Astrocyte (in vitro differentiated cells and primary cell): ENCODE data around the gene RBCK1. TPM values are rescaled to one million over a fixed set of nuclear protein-coding genes. Genes with fewer than 3 reads are reported as not detected.

Source experiments
- DNase-seq: peaks from one replicate; pipeline ENCODE4 v3.0.0-alpha.2; 2010; ENCODE audit warnings: low read depth
- FAIRE-seq: peaks from 2 replicates; lab custom pipeline; 2011; peaks lifted over from hg19 to GRCh38; lab: Jason Lieb, UNC
- H2AFZ ChIP-seq: 2 replicates; pipeline ENCODE4 v1.6.0; 2012; ENCODE audit warnings: low read depth, low read length, inconsistent platforms
- H3K27ac ChIP-seq: 2 replicates; pipeline ENCODE4 v1.5.1; 2011; ENCODE audit warnings: low read depth, low read length, inconsistent platforms
- H3K27me3 ChIP-seq: 2 replicates; pipeline ENCODE4 v1.6.0; 2011; ENCODE audit warnings: low read length, inconsistent platforms; ENCODE audit not compliant: insufficient read depth
- H3K36me3 ChIP-seq: 2 replicates; pipeline ENCODE4 v1.5.1; 2011; ENCODE audit warnings: low read length, inconsistent platforms; ENCODE audit not compliant: insufficient read depth
- H3K4me1 ChIP-seq: 2 replicates; pipeline ENCODE4 v1.5.1; 2011; ENCODE audit warnings: low read length, inconsistent platforms; ENCODE audit not compliant: insufficient read depth
- H3K4me2 ChIP-seq: 2 replicates; pipeline ENCODE4 v1.6.0; 2012; ENCODE audit warnings: low read length, inconsistent platforms
- H3K4me3 ChIP-seq: 2 replicates; pipeline ENCODE4 v1.5.1; 2011; ENCODE audit warnings: low read depth, mild to moderate bottlenecking, low read length, inconsistent platforms; ENCODE audit not compliant: insufficient read depth
- H3K79me2 ChIP-seq: 2 replicates; pipeline ENCODE4 v1.6.0; 2012; ENCODE audit warnings: mild to moderate bottlenecking, low read length, inconsistent platforms; ENCODE audit not compliant: insufficient read depth
- H3K9ac ChIP-seq: 2 replicates; pipeline ENCODE4 v1.6.0; 2012; ENCODE audit warnings: mild to moderate bottlenecking, low read length, inconsistent platforms
- H3K9me3 ChIP-seq: 2 replicates; pipeline ENCODE4 v1.5.1; 2012; ENCODE audit warnings: low read depth, mild to moderate bottlenecking, low read length, inconsistent platforms; ENCODE audit not compliant: insufficient read depth
- H4K20me1 ChIP-seq: 2 replicates; pipeline ENCODE4 v1.6.0; 2012; ENCODE audit warnings: low read length, inconsistent platforms; ENCODE audit not compliant: insufficient read depth
- H3K27ac Mint-ChIP-seq: one replicate; pipeline ENCODE4 v1.8.0; 2021; ENCODE audit warnings: mild to moderate bottlenecking, mixed read lengths; ENCODE audit not compliant: unreplicated experiment
- H3K27me3 Mint-ChIP-seq: one replicate; pipeline ENCODE4 v1.8.0; 2021; ENCODE audit warnings: low read depth, mixed read lengths; ENCODE audit not compliant: unreplicated experiment
- H3K36me3 Mint-ChIP-seq: one replicate; pipeline ENCODE4 v1.8.0; 2021; ENCODE audit warnings: low read depth, mixed read lengths; ENCODE audit not compliant: unreplicated experiment
- H3K4me1 Mint-ChIP-seq: one replicate; pipeline ENCODE4 v1.8.0; 2021; ENCODE audit warnings: low read depth, mixed read lengths; ENCODE audit not compliant: unreplicated experiment
- H3K4me3 Mint-ChIP-seq: one replicate; pipeline ENCODE4 v1.8.0; 2021; ENCODE audit warnings: mild to moderate bottlenecking, moderate library complexity, mixed read lengths; ENCODE audit not compliant: unreplicated experiment
- H3K9me3 Mint-ChIP-seq: one replicate; pipeline ENCODE4 v1.8.0; 2021; ENCODE audit warnings: mild to moderate bottlenecking, mixed read lengths; ENCODE audit not compliant: unreplicated experiment
- CTCF ChIP-seq: IDR thresholded peaks from 2 replicates; pipeline ENCODE4 v1.5.1; 2011; ENCODE audit warnings: low read depth, mild to moderate bottlenecking, inconsistent platforms, low read length, moderate library complexity; ENCODE audit not compliant: insufficient read depth
- EZH2 ChIP-seq: IDR thresholded peaks from 2 replicates; pipeline ENCODE4 v1.6.1; 2012; ENCODE audit warnings: mild to moderate bottlenecking, low read length, inconsistent platforms; ENCODE audit not compliant: insufficient read depth
- total RNA-seq: library from RNA; stranded (reverse); gene quantifications from 2 replicates; pipeline ENCODE4 v1.2.1, GENCODE V29; 2021

Gene RBCK1
- total RNA-seq, 1 donor from 2014 or later = 124 TPM

GRCh38 chr20:430091-430999 is 22.2 kb downstream of the RBCK1 start:
- no peak for FAIRE-seq
- no peaks in the 10 kb centered on the region for H3K9me3 ChIP-seq
- Mint-ChIP-seq H3K4me1 (peaks cover 18% of the 10 kb centered on the region), H3K36me3 (peaks cover 19% of the 10 kb centered on the region), H3K4me3 (no peak overlapping the region), H3K9me3 (no peaks in the 10 kb centered on the region), H3K27me3 (no peaks in the 10 kb centered on the region), H3K27ac (no peak overlapping the region)
- no peak overlapping the region for H3K27ac ChIP-seq
- no peak overlapping the region for H3K4me2 ChIP-seq
- H3K4me3 ChIP-seq = no peak overlapping the region
- H4K20me1 ChIP-seq = peaks cover 26% of the 10 kb centered on the region
- H3K4me1 ChIP-seq = no peaks in the 10 kb centered on the region
- H3K27me3 ChIP-seq = no peaks in the 10 kb centered on the region
- H2AFZ ChIP-seq = no peak overlapping the region
- TF ChIP-seq CTCF (no peak), EZH2 (no peak)
- no peak overlapping the region for H3K9ac ChIP-seq
- H3K79me2 ChIP-seq = no peaks in the 10 kb centered on the region
- DNase-seq = no peak
- peaks cover 14% of the 10 kb centered on the region for H3K36me3 ChIP-seq

- H3K27ac ChIP-seq = no peak overlapping the region
- Mint-ChIP-seq H3K27me3 (no peaks in the 10 kb centered on the region), H3K9me3 (no peaks in the 10 kb centered on the region), H3K27ac (no peak overlapping the region), H3K36me3 (peaks cover 26% of the 10 kb centered on the region), H3K4me3 (no peak overlapping the region), H3K4me1 (peaks cover 18% of the 10 kb centered on the region)
- H3K4me2 ChIP-seq = no peak overlapping the region
- H3K9me3 ChIP-seq = no peaks in the 10 kb centered on the region
- FAIRE-seq (no peak), DNase-seq (peak; percentile 52)
- TF ChIP-seq EZH2 (no peak), CTCF (peak; percentile 43)
- no peaks in the 10 kb centered on the region for H3K27me3 ChIP-seq
- peaks cover 26% of the 10 kb centered on the region for H4K20me1 ChIP-seq
- H3K79me2 ChIP-seq = no peaks in the 10 kb centered on the region
- no peaks in the 10 kb centered on the region for H3K4me1 ChIP-seq
- no peak overlapping the region for H3K4me3 ChIP-seq
- no peak overlapping the region for H2AFZ ChIP-seq
- H3K36me3 ChIP-seq = peaks cover 21% of the 10 kb centered on the region
- no peak overlapping the region for H3K9ac ChIP-seq
Observed at GRCh38 chr20:431012-431904, 23.2 kb downstream of the RBCK1 start.
